NCI-H187 treated with DMSO at 0.1 percent for 48 hours (cell line): Measurements from ENCODE around the gene SLC44A2.

Source experiments
- DNase-seq: peaks from one replicate; lab custom pipeline; 2025; lab: John Stamatoyannopoulos, UW

Gene SLC44A2

DNA sequence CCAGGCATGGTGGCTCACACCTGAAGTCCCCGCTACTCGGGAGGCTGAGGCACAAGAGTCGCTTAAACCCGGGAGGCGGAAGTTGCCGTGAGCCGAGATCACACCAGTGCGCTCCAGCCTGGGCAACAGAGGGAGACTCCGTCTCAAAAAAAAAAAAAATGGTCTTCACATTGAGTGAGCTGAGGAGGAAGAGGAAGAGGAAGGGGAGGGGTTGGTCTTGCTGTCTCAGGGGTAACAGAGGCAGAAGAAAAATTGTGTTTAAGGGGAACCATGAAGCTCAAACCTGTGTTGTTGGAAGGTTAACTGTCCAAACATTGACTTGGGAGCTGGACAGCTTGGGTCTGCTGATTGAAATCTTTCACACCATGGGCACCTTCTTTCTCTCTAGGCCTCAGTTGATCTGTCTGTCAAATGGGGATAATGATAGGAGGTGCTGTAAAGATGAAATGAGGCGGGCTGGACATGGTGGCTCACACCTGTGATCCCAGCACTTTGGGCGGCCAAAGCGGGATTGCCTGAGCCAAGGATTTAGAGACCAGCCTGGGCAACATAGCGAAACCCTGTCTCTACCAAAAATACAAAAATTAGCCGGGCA, 9.8 kb upstream of the SLC44A2 start:
- DNase-seq: no peak

- DNase-seq: no peak
These were observed 7.8 kb upstream of the SLC44A2 start for GRCh38 chr19:10617409-10618121.

DNA sequence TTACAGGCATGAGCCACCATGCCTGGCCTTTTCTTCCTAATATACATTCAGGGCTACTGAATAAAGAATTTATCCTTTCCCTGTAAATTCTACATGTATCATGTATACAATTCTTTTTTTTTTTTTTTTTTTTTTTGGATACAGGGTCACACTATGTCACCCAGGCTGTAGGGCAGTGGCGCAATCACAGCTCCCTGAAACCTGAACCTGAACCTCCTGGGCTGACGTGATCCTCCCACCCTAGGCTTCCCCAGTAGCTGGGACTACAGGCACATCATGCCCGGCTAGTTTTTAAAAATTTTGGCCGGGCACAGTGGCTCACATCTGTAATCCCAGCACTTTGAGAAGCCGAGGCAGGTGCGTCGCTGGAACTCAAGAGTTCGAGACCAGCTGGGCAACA, 6.5 kb upstream of the SLC44A2 start:
- DNase-seq: no peak

DNA sequence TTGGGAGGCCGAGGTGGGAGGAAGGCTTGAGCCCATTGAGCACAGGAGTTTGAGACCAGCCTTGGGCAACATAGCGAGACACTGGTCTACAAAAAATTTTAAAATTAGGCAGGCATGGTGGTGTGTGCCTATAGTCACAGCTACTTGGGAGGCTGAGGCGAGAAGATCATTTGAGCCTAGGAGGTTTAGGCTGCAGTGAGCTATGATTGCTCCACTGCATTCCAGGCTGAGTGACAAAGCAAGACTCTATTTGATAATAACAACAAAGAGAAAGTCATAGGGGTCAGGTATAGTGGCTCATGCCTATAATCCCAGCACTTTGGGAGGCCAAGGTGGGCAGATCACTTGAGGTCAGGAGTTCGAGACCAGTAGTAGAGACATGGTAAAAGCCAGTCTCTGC, 4.6 kb upstream of the SLC44A2 start:
- no peak for DNase-seq

- DNase-seq: no peak
These were observed 3.4 kb upstream of the SLC44A2 start for GRCh38 chr19:10621966-10622365.

DNA sequence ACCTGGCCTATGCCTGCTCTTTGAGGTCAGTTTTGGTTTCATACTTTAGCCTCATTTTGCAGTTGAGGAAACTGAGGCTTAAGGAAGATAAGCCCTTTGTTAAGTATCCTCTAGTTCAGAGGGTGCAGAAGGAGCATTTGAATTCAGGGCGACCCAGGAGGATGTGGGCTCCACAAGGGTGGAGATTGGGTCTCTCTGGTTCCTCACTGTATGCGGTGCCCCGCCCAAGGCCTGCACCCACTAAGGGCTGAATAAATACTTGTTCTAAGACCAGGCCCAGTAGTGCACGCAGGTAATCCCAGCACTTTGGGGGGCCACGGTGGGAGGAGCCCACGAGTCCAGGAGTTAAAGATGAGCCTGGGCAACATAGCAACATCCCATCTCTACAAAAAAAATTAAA, 768 bp upstream of the SLC44A2 start:
- DNase-seq: no peak

GRCh38 chr19:10625762-10626138, 397 bp downstream of the SLC44A2 start:
- no peak for DNase-seq

DNA sequence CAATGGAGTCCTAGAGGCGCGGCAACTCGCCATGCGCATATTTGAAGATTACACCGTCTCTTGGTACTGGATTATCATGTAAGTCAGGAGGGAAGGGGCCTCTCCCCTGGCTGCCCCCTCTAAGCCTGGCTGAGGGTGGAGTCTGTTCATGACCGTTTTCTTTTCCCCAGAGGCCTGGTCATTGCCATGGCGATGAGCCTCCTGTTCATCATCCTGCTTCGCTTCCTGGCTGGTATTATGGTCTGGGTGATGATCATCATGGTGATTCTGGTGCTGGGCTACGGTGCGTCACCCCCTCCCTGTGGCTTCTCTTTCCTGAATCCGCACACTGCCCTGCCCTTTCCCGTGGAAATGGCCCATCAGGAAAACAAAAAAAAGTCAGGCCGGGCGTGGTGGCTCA, 6.5 kb downstream of the SLC44A2 start:
- no peak for DNase-seq

DNA sequence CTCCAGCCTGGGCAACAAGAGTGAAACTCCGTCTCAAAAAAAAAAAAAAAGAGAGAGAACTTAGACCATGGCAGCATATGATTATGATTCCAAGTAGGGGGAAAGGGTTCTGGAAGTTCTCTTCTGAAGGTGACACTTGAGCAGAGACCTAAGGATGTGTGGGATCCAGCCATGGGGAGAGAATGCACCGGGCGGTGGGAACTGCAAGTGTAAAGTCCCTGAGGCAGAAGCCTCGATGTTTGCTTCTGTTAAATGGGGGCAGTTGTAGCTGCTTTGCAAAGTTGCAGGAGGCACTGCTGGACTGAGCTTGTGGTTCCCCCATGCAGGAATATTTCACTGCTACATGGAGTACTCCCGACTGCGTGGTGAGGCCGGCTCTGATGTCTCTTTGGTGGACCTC, 9.1 kb downstream of the SLC44A2 start:
- no peak for DNase-seq

- no peak for DNase-seq
These were observed 9.6 kb downstream of the SLC44A2 start for GRCh38 chr19:10634963-10635362.

DNA sequence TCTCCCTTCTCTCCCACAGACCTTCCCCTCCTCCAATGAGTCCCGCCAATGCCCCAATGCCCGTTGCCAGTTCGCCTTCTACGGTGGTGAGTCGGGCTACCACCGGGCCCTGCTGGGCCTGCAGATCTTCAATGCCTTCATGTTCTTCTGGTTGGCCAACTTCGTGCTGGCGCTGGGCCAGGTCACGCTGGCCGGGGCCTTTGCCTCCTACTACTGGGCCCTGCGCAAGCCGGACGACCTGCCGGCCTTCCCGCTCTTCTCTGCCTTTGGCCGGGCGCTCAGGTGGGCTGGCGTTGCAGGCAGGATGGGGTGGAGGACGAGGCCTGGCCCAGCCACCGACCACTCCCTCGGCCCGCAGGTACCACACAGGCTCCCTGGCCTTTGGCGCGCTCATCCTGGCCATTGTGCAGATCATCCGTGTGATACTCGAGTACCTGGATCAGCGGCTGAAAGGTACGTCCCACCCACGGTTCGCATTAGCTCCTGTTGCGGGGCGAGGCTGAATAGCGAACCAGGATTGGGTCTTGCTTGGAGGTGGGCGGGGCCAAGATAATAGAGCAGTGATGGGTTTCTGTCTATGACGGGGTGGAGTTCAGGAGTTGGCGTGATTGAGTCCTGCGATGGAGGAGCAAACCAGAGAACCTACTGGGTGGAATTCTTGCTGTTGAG, 11.1 kb downstream of the SLC44A2 start:
- no peak for DNase-seq

DNA sequence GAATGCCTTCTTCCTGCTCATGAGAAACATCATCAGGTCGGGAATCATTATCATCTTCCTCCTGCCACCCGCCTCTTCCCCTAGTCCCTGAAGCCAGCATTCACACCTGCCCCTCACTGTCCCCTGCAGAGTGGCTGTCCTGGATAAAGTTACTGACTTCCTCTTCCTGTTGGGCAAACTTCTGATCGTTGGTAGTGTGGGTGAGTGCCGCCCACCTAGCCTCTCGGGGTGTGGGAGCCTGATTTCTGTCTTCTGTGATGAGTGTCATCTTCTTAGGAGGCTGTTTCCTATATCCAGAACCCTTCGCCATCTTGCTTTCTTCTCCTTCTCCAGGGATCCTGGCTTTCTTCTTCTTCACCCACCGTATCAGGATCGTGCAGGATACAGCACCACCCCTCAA, 12.5 kb downstream of the SLC44A2 start:
- DNase-seq: no peak

- DNase-seq: no peak
These were observed 14.5 kb downstream of the SLC44A2 start for GRCh38 chr19:10639836-10640235.

- DNase-seq: no peak
These were observed 15.0 kb downstream of the SLC44A2 start for GRCh38 chr19:10640361-10640760.

DNA sequence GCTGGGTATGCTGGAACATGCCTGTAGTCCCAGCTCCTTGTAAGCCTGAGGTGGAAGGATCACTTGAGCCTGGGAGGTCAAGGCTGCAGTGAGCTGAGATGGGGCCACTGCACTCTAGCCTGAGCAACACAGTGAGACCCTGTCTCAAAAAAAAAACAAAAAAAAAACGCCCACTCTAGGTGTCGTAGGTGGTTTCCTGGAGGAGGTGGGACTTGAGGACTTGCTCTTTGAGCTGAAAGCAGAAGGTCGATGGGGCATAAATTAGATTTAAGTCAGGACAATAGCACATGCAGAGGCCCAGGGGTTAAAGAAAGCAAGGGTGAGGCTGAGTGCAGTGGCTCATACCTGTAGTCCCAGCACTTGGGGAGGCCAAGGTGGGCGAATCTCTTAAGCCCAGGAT, 15.9 kb downstream of the SLC44A2 start:
- no peak for DNase-seq

GRCh38 chr19:10642473-10643171, 17.3 kb downstream of the SLC44A2 start:
- DNase-seq: no peak

DNA sequence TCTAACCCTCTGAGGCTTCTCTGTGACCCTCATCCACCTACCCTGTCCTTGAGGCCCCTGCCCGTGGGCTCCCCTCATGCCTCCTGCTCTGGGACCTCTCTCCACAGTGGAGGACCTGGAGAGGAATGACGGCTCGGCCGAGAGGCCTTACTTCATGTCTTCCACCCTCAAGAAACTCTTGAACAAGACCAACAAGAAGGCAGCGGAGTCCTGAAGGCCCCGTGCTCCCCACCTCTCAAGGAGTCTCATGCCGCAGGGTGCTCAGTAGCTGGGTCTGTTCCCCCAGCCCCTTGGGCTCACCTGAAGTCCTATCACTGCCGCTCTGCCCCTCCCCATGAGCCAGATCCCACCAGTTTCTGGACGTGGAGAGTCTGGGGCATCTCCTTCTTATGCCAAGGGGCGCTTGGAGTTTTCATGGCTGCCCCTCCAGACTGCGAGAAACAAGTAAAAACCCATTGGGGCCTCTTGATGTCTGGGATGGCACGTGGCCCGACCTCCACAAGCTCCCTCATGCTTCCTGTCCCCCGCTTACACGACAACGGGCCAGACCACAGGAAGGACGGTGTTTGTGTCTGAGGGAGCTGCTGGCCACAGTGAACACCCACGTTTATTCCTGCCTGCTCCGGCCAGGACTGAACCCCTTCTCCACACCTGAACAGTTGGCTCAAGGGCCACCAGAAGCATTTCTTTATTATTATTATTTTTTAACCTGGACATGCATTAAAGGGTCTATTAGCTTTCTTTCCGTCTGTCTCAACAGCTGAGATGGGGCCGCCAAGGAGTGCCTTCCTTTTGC, 18.0 kb downstream of the SLC44A2 start:
- DNase-seq: no peak

- no peak for DNase-seq
These were observed 18.6 kb downstream of the SLC44A2 start for GRCh38 chr19:10643968-10644259.

GRCh38 chr19:10644260-10645007, 19.1 kb downstream of the SLC44A2 start:
- DNase-seq: no peak

GRCh38 chr19:10646456-10647159, 21.3 kb downstream of the SLC44A2 start:
- no peak for DNase-seq

DNA sequence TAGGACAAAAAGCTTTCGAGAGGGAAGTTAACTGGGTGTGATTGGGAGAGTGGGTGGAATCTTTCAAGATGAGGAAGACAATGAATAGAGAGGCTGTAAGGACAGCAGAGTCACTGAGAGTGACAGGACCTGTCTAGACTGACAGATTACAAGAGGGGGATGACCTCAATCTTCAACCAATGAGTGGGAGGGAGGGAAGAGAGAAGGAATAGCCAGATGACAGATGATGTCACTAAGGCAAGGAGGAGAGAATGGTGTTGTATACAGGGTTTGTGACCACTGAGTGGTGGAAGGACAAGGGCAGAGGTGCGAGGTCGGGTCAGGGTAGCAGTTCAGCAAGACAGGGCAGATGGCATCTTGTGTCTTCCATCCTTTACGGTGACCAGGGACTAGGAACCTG, 23.0 kb downstream of the SLC44A2 start:
- DNase-seq: no peak
